K562 (cell line): ENCODE results near the gene GNAI2. TPM values are rescaled to one million over a fixed set of nuclear protein-coding genes. Genes with fewer than 3 reads are reported as not detected.

ENCODE experiments used
- FOXA1 ChIP-seq: fragments of 450-650 bp; IDR thresholded peaks from 2 replicates; pipeline ENCODE4 v1.6.1; 2016; ENCODE audit warnings: mild to moderate bottlenecking, borderline replicate concordance
- FOXP1 ChIP-seq: sonication (generic); formaldehyde crosslinking; IDR thresholded peaks from 2 replicates; pipeline ENCODE4 v1.8.0; 2022; ENCODE audit warnings: mild to moderate bottlenecking, missing genetic modification reagents
- FUS ChIP-seq: fragments of 200-400 bp; formaldehyde crosslinking; optimal IDR thresholded peaks from 2 replicates; pipeline ENCODE3; 2017; ENCODE audit warnings: low read depth, low read length
- HNRNPLL ChIP-seq: fragments of 200-400 bp; formaldehyde crosslinking; IDR thresholded peaks from 2 replicates; pipeline ENCODE4 v1.6.1; 2017; ENCODE audit warnings: low read length, low read depth, mild to moderate bottlenecking; ENCODE audit not compliant: poor library complexity, severe bottlenecking
- KLF13 ChIP-seq: fragments of 450-650 bp; IDR thresholded peaks from 2 replicates; pipeline ENCODE4 v1.6.1; 2016; ENCODE audit warnings: missing genetic modification characterization, low read depth, mild to moderate bottlenecking, missing compliant biosample characterization, moderate library complexity, borderline replicate concordance
- LEF1 ChIP-seq: fragments of 450-650 bp; IDR thresholded peaks from 2 replicates; pipeline ENCODE4 v1.6.1; 2016; ENCODE audit warnings: mild to moderate bottlenecking
- MTA3 ChIP-seq: fragments of 450-650 bp; formaldehyde crosslinking; IDR thresholded peaks from 2 replicates; pipeline ENCODE4 v1.6.1; 2017; ENCODE audit warnings: mild to moderate bottlenecking, borderline replicate concordance
- NCOA1 ChIP-seq: fragments of 450-650 bp; IDR thresholded peaks from 2 replicates; pipeline ENCODE4 v1.6.1; 2016; ENCODE audit warnings: low read depth
- NONO ChIP-seq, 2 experiments: fragments of 200-400 bp in 1 of 2; fragments of 450-650 bp in 1 of 2; formaldehyde crosslinking in 1 of 2; IDR thresholded peaks; 2 replicates each; pipeline ENCODE4 v1.6.1; 2017; ENCODE audit warnings: low read depth in 2 of 2, mild to moderate bottlenecking in 2 of 2, moderate library complexity in 2 of 2, low read length in 1 of 2
- NR4A1 ChIP-seq, 2 experiments: fragments of 250-450 bp in 1 of 2; fragments of 450-650 bp in 1 of 2; sonication (Bioruptor Pico) in 1 of 2; IDR thresholded peaks; 2 replicates each; pipeline versions ENCODE4 v1.4.0 to v1.6.1; 2016 to 2020; ENCODE audit warnings: mild to moderate bottlenecking in 2 of 2, missing compliant biosample characterization in 1 of 2, missing genetic modification characterization in 1 of 2, moderate library complexity in 1 of 2
- PHTF2 ChIP-seq: fragments of 250-450 bp; sonication (Bioruptor Pico); IDR thresholded peaks from 2 replicates; pipeline ENCODE4 v1.5.0; 2021; ENCODE audit warnings: mild to moderate bottlenecking
- PREB ChIP-seq: sonication (generic); formaldehyde crosslinking; IDR thresholded peaks from 2 replicates; pipeline ENCODE4 v1.8.1; 2023; ENCODE audit warnings: mild to moderate bottlenecking, missing genetic modification reagents
- PTTG1 ChIP-seq: fragments of 450-650 bp; IDR thresholded peaks from 2 replicates; pipeline ENCODE4 v1.6.1; 2016; ENCODE audit warnings: low read depth, mild to moderate bottlenecking, missing genetic modification characterization, missing compliant biosample characterization
- SRSF3 ChIP-seq: fragments of 200-400 bp; formaldehyde crosslinking; IDR thresholded peaks from 2 replicates; pipeline ENCODE4 v1.6.1; 2016; ENCODE audit warnings: mild to moderate bottlenecking, low read length, moderate library complexity; ENCODE audit not compliant: insufficient read depth
- SRSF7 ChIP-seq: fragments of 200-400 bp; formaldehyde crosslinking; optimal IDR thresholded peaks from 2 replicates; pipeline ENCODE3; 2017; ENCODE audit warnings: mild to moderate bottlenecking, low read depth, low read length
- TFAP4 ChIP-seq: sonication (generic); formaldehyde crosslinking; IDR thresholded peaks from 2 replicates; pipeline ENCODE4 v1.8.0; 2022; ENCODE audit warnings: missing genetic modification reagents, mild to moderate bottlenecking, moderate library complexity, borderline replicate concordance
- TFE3 ChIP-seq: fragments of 450-650 bp; formaldehyde crosslinking; IDR thresholded peaks from 2 replicates; pipeline ENCODE4 v1.4.0; 2020; ENCODE audit warnings: mild to moderate bottlenecking, mixed read lengths
- VEZF1 ChIP-seq: fragments of 200-800 bp; sonication (Bioruptor generic); IDR thresholded peaks from 2 replicates; pipeline ENCODE4 v1.6.1; 2017; ENCODE audit warnings: missing genetic modification characterization, missing compliant biosample characterization
- ZFP1 ChIP-seq: fragments of 450-650 bp; formaldehyde crosslinking; IDR thresholded peaks from 2 replicates; pipeline ENCODE4 v1.4.0; 2020; ENCODE audit warnings: mild to moderate bottlenecking, mixed read lengths
- ZKSCAN8 ChIP-seq: fragments of 200-800 bp; sonication (Bioruptor generic); IDR thresholded peaks from 2 replicates; pipeline ENCODE4 v1.6.1; 2016; ENCODE audit warnings: missing genetic modification characterization, missing compliant biosample characterization
- ZNF324 ChIP-seq: fragments of 250-450 bp; sonication (Bioruptor Pico); IDR thresholded peaks from 2 replicates; pipeline ENCODE4 v1.4.0; 2020; ENCODE audit warnings: mild to moderate bottlenecking
- ZNF551 ChIP-seq: fragments of 250-450 bp; sonication (Bioruptor Pico); IDR thresholded peaks from 2 replicates; pipeline ENCODE4 v1.5.0; 2021; ENCODE audit warnings: mild to moderate bottlenecking, moderate library complexity
- ZNF75A ChIP-seq: fragments of 450-650 bp; formaldehyde crosslinking; IDR thresholded peaks from 2 replicates; pipeline ENCODE4 v1.4.0; 2020; ENCODE audit warnings: mild to moderate bottlenecking
- polyA plus RNA-seq, 8 experiments: library from polyadenylated mRNA; depleted of rRNA in 4 of 8; stranded (reverse) in 5 of 8; unstranded in 3 of 8; fragments of >200 nt; fragmentation: Nextera tagmentation in 2 of 8; fragmentation: Illumina TruSeq in 1 of 8; extraction: Ambion mirVana in 2 of 8; extraction: Trizol in 1 of 8; gene quantifications; 2 replicates each; pipeline versions ENCODE4 v1.2.1 to v1.2.3, GENCODE V29; 2011 to 2014; ENCODE audit warnings: inconsistent platforms in 1 of 8, missing spikeins in 1 of 8
- total RNA-seq, 7 experiments: library from RNA; depleted of rRNA in 6 of 7; stranded (reverse); fragments of >200 nt in 6 of 7; fragmentation: Illumina TruSeq in 2 of 7; extraction: Trizol in 2 of 7; gene quantifications; 2 replicates each; pipeline versions ENCODE4 v1.2.1 to v1.2.3, GENCODE V29; 2011 to 2021; ENCODE audit warnings: low replicate concordance in 1 of 7

GNAI2 gene
- total and polyA plus RNA-seq, 9 of the 15 experiments (the other 6 are each of a cell fraction or from before 2014, with no cell fraction given) = 1.1 to 72.2 (median 42.7) TPM

- TF ChIP-seq NCOA1 (no peak), ZFP1 (CRISPR knock-in tag) (no peak), VEZF1 (CRISPR knock-in tag) (peak; percentile 67), PHTF2 (CRISPR knock-in tag) (no peak), FOXA1 (no peak), ZNF75A (CRISPR knock-in tag) (no peak), ZNF551 (CRISPR knock-in tag) (no peak), LEF1 (no peak), NONO (IDR thresholded peaks at IDR 0.05; ENCODE audit: low read depth in 2 of 2, low read length in 1 of 2) (peak in 1 of 2 experiments; percentile 69; a peak in 1 of 4 replicates), NR4A1 (CRISPR knock-in tag; IDR thresholded peaks at IDR 0.05) (no peak), NR4A1 (tag; IDR thresholded peaks at IDR 0.05) (no peak), PTTG1 (tag) (no peak), FOXP1 (CRISPR knock-in tag) (no peak), SRSF3 (no peak), PREB (CRISPR knock-in tag) (no peak), FUS (no peak), KLF13 (tag) (no peak), SRSF7 (no peak), ZNF324 (no peak), TFE3 (CRISPR knock-in tag) (no peak), HNRNPLL (peak; percentile 27), ZKSCAN8 (CRISPR knock-in tag) (no peak), TFAP4 (peak; percentile 45; the same call in 1 of the 2 replicates), MTA3 (peak; percentile 64; the same call in 1 of the 2 replicates)
Observed at GRCh38 chr3:50235716-50236483, at the start of gene GNAI2 (continued).
